Measurements from ENCODE around the gene CAV1. TPM values are rescaled to one million over a fixed set of nuclear protein-coding genes. Genes with fewer than 3 reads are reported as not detected.

Gene CAV1
- total and polyA plus RNA-seq, 2 of the 13 experiments (the other 11 are each of a cell fraction or from before 2014, with no cell fraction given), result 0.40 TPM; not detected in 1

DNA sequence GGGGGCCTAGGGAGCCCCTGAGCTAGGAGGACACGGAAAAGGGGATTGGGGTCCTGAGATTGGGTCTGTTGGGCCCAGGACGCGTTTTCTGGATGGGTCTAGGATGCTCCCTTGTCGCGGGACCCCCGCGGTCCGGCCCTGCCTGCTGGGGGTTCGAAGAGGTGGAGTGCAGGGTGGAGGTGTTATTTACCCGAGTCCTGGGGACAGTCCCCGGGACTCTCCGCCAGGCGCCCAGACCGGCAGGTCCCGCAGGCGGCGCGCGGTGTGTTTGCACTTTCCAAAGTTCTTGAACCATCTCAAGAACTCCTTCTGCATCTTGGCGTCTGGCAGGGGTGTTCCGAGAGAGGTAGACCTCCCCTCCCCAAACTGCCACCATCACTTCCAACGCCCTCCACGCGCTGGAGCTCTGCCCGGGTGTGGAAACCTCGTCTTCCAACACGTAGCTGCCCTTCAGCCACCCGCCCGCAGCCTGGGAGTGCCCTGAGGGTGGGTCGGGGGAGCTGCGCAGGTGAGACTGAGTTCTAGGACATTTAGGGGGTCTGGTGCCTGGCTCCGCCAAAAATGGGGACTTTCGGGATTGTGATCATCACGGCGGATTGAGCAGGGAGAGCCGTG, 569 bp downstream of the CAV1 start (continued):
- no peak for TF ChIP-seq TIGD3 (CRISPR knock-in tag; IDR thresholded peaks at IDR 0.05; ENCODE audit: borderline replicate concordance)
- no peak for TF ChIP-seq FLYWCH1 (CRISPR knock-in tag; IDR thresholded peaks at IDR 0.05)
- no peak for TF ChIP-seq ATM (IDR thresholded peaks at IDR 0.05; ENCODE audit: borderline replicate concordance)
- TF ChIP-seq HDAC6 (IDR thresholded peaks at IDR 0.05; ENCODE audit: low read depth, low read length), result no peak
- TF ChIP-seq, protein P1, sequence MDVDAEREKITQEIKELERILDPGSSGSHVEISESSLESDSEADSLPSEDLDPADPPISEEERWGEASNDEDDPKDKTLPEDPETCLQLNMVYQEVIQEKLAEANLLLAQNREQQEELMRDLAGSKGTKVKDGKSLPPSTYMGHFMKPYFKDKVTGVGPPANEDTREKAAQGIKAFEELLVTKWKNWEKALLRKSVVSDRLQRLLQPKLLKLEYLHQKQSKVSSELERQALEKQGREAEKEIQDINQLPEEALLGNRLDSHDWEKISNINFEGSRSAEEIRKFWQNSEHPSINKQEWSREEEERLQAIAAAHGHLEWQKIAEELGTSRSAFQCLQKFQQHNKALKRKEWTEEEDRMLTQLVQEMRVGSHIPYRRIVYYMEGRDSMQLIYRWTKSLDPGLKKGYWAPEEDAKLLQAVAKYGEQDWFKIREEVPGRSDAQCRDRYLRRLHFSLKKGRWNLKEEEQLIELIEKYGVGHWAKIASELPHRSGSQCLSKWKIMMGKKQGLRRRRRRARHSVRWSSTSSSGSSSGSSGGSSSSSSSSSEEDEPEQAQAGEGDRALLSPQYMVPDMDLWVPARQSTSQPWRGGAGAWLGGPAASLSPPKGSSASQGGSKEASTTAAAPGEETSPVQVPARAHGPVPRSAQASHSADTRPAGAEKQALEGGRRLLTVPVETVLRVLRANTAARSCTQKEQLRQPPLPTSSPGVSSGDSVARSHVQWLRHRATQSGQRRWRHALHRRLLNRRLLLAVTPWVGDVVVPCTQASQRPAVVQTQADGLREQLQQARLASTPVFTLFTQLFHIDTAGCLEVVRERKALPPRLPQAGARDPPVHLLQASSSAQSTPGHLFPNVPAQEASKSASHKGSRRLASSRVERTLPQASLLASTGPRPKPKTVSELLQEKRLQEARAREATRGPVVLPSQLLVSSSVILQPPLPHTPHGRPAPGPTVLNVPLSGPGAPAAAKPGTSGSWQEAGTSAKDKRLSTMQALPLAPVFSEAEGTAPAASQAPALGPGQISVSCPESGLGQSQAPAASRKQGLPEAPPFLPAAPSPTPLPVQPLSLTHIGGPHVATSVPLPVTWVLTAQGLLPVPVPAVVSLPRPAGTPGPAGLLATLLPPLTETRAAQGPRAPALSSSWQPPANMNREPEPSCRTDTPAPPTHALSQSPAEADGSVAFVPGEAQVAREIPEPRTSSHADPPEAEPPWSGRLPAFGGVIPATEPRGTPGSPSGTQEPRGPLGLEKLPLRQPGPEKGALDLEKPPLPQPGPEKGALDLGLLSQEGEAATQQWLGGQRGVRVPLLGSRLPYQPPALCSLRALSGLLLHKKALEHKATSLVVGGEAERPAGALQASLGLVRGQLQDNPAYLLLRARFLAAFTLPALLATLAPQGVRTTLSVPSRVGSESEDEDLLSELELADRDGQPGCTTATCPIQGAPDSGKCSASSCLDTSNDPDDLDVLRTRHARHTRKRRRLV (CRISPR knock-in tag; IDR thresholded peaks at IDR 0.05), result no peak
- TF ChIP-seq AGO2 (optimal IDR thresholded peaks at IDR 0.05; ENCODE audit: low read depth, low read length), result no peak

Measured in HepG2 (cell line).